RPMI7951 (cell line): ENCODE measurements around the gene ARFGAP2. TPM values are rescaled to one million over a fixed set of nuclear protein-coding genes. Genes with fewer than 3 reads are reported as not detected.

Experiments
- total RNA-seq: library from RNA; depleted of rRNA; stranded (reverse); fragments of >200 nt; shearing (Covaris generic); gene quantifications from 2 replicates; pipeline ENCODE4 v1.2.3, GENCODE V29; 2014; rRNA removed

Gene ARFGAP2
- total RNA-seq, 1 experiment from 2014 or later, result 63.4 TPM

Other genes with a start within 250 kb of the ARFGAP2 start
- gene CSTPP1, start 240.1 kb downstream of the ARFGAP2 start, total RNA-seq, result 29.9 and 33.9 TPM in 2 replicates
- gene PACSIN3, start 9.6 kb upstream of the ARFGAP2 start, total RNA-seq, result 19.8 and 22.7 TPM in 2 replicates
- gene DDB2, start 38.1 kb upstream of the ARFGAP2 start, total RNA-seq, result 22.7 and 35.0 TPM in 2 replicates
- gene ACP2, start 71.9 kb upstream of the ARFGAP2 start, total RNA-seq, result 27.1 and 39.9 TPM in 2 replicates
- gene NR1H3, start 81.1 kb upstream of the ARFGAP2 start, total RNA-seq, result 7.9 and 8.4 TPM in 2 replicates
- 13.5 and 17.0 TPM in 2 replicates for gene MADD, start 93.3 kb upstream of the ARFGAP2 start, total RNA-seq
- not detected in 2 replicates for gene MYBPC3, start 175.8 kb upstream of the ARFGAP2 start, total RNA-seq
- not detected in 2 replicates for gene SPI1, start 201.7 kb upstream of the ARFGAP2 start, total RNA-seq
- gene SLC39A13, start 231.7 kb upstream of the ARFGAP2 start, total RNA-seq, result 39.2 and 55.2 TPM in 2 replicates
- 179 and 223 TPM in 2 replicates for gene PSMC3, start 249.6 kb upstream of the ARFGAP2 start, total RNA-seq